ENCODE data around the gene CHL1. TPM values are rescaled to one million over a fixed set of nuclear protein-coding genes. Genes with fewer than 3 reads are reported as not detected.

CHL1 gene
- total and polyA plus RNA-seq, 2 of the 8 experiments (the other 6 are each of a cell fraction or from before 2014, with no cell fraction given) = 0.05 to 0.99 TPM

GRCh38 chr3:194001-194400 lies 2.6 kb upstream of the CHL1 start (continued):
- TF ChIP-seq, protein P1, sequence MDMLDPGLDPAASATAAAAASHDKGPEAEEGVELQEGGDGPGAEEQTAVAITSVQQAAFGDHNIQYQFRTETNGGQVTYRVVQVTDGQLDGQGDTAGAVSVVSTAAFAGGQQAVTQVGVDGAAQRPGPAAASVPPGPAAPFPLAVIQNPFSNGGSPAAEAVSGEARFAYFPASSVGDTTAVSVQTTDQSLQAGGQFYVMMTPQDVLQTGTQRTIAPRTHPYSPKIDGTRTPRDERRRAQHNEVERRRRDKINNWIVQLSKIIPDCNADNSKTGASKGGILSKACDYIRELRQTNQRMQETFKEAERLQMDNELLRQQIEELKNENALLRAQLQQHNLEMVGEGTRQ (IDR thresholded peaks at IDR 0.05; ENCODE audit: low read length) = no peak
- TF ChIP-seq TCF12 (IDR thresholded peaks at IDR 0.05; ENCODE audit: low read depth, low read length) = no peak
- no peak for TF ChIP-seq HDAC2 (IDR thresholded peaks at IDR 0.05; ENCODE audit: borderline replicate concordance in 1 of 2, low read depth in 2 of 2, low read length in 2 of 2)
- TF ChIP-seq, protein P2, sequence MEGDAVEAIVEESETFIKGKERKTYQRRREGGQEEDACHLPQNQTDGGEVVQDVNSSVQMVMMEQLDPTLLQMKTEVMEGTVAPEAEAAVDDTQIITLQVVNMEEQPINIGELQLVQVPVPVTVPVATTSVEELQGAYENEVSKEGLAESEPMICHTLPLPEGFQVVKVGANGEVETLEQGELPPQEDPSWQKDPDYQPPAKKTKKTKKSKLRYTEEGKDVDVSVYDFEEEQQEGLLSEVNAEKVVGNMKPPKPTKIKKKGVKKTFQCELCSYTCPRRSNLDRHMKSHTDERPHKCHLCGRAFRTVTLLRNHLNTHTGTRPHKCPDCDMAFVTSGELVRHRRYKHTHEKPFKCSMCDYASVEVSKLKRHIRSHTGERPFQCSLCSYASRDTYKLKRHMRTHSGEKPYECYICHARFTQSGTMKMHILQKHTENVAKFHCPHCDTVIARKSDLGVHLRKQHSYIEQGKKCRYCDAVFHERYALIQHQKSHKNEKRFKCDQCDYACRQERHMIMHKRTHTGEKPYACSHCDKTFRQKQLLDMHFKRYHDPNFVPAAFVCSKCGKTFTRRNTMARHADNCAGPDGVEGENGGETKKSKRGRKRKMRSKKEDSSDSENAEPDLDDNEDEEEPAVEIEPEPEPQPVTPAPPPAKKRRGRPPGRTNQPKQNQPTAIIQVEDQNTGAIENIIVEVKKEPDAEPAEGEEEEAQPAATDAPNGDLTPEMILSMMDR (IDR thresholded peaks at IDR 0.05; ENCODE audit: control extremely low read depth in 1 of 3, insufficient read depth in 1 of 3, low read depth in 1 of 3, low read length in 3 of 3) = no peak
